Measurements from ENCODE around the gene IMMP2L.

DNA sequence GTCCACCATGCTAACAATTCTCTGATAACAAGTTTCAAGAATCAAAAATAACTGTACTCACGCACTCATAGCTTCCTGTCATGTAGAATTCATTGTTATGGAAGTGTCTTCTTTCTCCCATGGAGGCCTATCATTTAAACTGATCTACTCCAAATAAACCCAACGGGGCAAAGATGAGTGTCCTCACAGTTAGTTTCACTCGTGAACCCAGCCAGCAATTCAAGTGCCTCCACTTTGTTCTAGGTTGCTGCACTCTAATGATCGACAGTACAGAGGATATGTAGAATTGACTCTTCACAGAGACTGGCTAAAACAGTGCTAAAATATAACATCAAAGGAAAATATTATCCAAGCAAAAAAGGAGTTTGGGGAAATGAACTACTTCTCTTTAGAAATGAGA is 360.0 kb downstream of the IMMP2L start:
- no peak for TF ChIP-seq CTCF (IDR thresholded peaks at IDR 0.05; ENCODE audit: control extremely low read depth in 1 of 3, insufficient read depth in 1 of 3, low read depth in 1 of 3, low read length in 3 of 3)
- TF ChIP-seq POLR2AphosphoS5 (IDR thresholded peaks at IDR 0.05; ENCODE audit: low read depth, low read length) = no peak
- no peak for TF ChIP-seq EZH2 (IDR thresholded peaks at IDR 0.05; ENCODE audit: low read depth, low read length, severe bottlenecking)
- TF ChIP-seq POLR2A (IDR thresholded peaks at IDR 0.05; ENCODE audit: control extremely low read depth in 1 of 2, low read depth in 2 of 2, low read length in 2 of 2) = no peak
- TF ChIP-seq BRCA1 (IDR thresholded peaks at IDR 0.05; ENCODE audit: low read depth, low read length) = no peak
- no peak for TF ChIP-seq SRF (IDR thresholded peaks at IDR 0.05; ENCODE audit: low read depth, low read length)
- TF ChIP-seq USF2 (IDR thresholded peaks at IDR 0.05; ENCODE audit: low read length) = no peak
- no peak for TF ChIP-seq SP4 (IDR thresholded peaks at IDR 0.05; ENCODE audit: low read length)
- no peak for TF ChIP-seq NRF1 (IDR thresholded peaks at IDR 0.05; ENCODE audit: low read depth, low read length)
- no peak for TF ChIP-seq GABPA (IDR thresholded peaks at IDR 0.05; ENCODE audit: borderline replicate concordance, insufficient read depth, low read length)

All from H1 (cell line).